SK-N-SH treated with all-trans-retinoic acid at 6 μM for 48 hours (cell line): ENCODE measurements around the gene GUCA2A.

Source experiments
- BACH2 ChIP-seq: fragments of 250-450 bp; sonication (Bioruptor Pico); IDR thresholded peaks from 2 replicates; pipeline ENCODE4 v1.9.0; 2021; ENCODE audit warnings: mild to moderate bottlenecking, borderline replicate concordance
- CSDC2 ChIP-seq: fragments of 250-450 bp; sonication (Bioruptor Pico); IDR thresholded peaks from 2 replicates; pipeline ENCODE4 v1.5.0; 2020; ENCODE audit warnings: mild to moderate bottlenecking, moderate library complexity
- GLIS3 ChIP-seq: fragments of 250-450 bp; sonication (Bioruptor Pico); IDR thresholded peaks from 2 replicates; pipeline ENCODE4 v1.5.0; 2020; ENCODE audit warnings: mild to moderate bottlenecking, moderate library complexity
- PPARA ChIP-seq: fragments of 250-450 bp; sonication (Bioruptor Pico); IDR thresholded peaks from 2 replicates; pipeline ENCODE4 v1.5.0; 2020; ENCODE audit warnings: mild to moderate bottlenecking, borderline replicate concordance
- SNAI2 ChIP-seq: fragments of 250-450 bp; sonication (Bioruptor Pico); IDR thresholded peaks from 2 replicates; pipeline ENCODE4 v1.5.0; 2020; ENCODE audit warnings: mild to moderate bottlenecking, moderate library complexity
- TCF4 ChIP-seq: fragments of 250-450 bp; sonication (Bioruptor Pico); IDR thresholded peaks from 2 replicates; pipeline ENCODE4 v1.8.0; 2021; ENCODE audit warnings: mild to moderate bottlenecking, moderate library complexity, borderline replicate concordance
- ZC3H10 ChIP-seq: fragments of 250-450 bp; sonication (Bioruptor Pico); IDR thresholded peaks from 2 replicates; pipeline ENCODE4 v1.5.1; 2021; ENCODE audit warnings: mild to moderate bottlenecking, moderate library complexity
- ZFP3 ChIP-seq: fragments of 250-450 bp; sonication (Bioruptor Pico); IDR thresholded peaks from 2 replicates; pipeline ENCODE4 v1.5.0; 2020; ENCODE audit warnings: mild to moderate bottlenecking, moderate library complexity
- ZFP30 ChIP-seq: fragments of 450-650 bp; formaldehyde crosslinking; IDR thresholded peaks from 2 replicates; pipeline ENCODE4 v1.5.0; 2022; ENCODE audit warnings: mild to moderate bottlenecking, moderate library complexity
- TF ChIP-seq, protein P1 (sequence below): fragments of 250-450 bp; sonication (Bioruptor Pico); IDR thresholded peaks from 2 replicates; pipeline ENCODE4 v1.8.0; 2021; ENCODE audit warnings: low read depth, mild to moderate bottlenecking, moderate library complexity, borderline replicate concordance
- TF ChIP-seq, protein P2 (sequence below): fragments of 250-450 bp; sonication (Bioruptor Pico); IDR thresholded peaks from 2 replicates; pipeline ENCODE4 v1.8.0; 2020; ENCODE audit warnings: mild to moderate bottlenecking, moderate library complexity, borderline replicate concordance

- TF ChIP-seq ZFP3 (no peak), PPARA (CRISPR knock-in tag) (no peak), TCF4 (CRISPR knock-in tag) (no peak), GLIS3 (CRISPR knock-in tag) (no peak), CSDC2 (CRISPR knock-in tag) (no peak), SNAI2 (no peak), BACH2 (CRISPR knock-in tag) (no peak), ZC3H10 (no peak), ZFP30 (CRISPR knock-in tag) (no peak)
- TF ChIP-seq, protein P1, sequence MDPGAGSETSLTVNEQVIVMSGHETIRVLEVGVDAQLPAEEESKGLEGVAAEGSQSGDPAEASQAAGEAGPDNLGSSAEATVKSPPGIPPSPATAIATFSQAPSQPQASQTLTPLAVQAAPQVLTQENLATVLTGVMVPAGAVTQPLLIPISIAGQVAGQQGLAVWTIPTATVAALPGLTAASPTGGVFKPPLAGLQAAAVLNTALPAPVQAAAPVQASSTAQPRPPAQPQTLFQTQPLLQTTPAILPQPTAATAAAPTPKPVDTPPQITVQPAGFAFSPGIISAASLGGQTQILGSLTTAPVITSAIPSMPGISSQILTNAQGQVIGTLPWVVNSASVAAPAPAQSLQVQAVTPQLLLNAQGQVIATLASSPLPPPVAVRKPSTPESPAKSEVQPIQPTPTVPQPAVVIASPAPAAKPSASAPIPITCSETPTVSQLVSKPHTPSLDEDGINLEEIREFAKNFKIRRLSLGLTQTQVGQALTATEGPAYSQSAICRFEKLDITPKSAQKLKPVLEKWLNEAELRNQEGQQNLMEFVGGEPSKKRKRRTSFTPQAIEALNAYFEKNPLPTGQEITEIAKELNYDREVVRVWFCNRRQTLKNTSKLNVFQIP: no peak
- TF ChIP-seq, protein P2, sequence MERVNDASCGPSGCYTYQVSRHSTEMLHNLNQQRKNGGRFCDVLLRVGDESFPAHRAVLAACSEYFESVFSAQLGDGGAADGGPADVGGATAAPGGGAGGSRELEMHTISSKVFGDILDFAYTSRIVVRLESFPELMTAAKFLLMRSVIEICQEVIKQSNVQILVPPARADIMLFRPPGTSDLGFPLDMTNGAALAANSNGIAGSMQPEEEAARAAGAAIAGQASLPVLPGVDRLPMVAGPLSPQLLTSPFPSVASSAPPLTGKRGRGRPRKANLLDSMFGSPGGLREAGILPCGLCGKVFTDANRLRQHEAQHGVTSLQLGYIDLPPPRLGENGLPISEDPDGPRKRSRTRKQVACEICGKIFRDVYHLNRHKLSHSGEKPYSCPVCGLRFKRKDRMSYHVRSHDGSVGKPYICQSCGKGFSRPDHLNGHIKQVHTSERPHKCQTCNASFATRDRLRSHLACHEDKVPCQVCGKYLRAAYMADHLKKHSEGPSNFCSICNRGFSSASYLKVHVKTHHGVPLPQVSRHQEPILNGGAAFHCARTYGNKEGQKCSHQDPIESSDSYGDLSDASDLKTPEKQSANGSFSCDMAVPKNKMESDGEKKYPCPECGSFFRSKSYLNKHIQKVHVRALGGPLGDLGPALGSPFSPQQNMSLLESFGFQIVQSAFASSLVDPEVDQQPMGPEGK: no peak
Measured at GRCh38 chr1:42117214-42117613, 47.3 kb downstream of the GUCA2A start.
